Fibroblast of lung (primary cell): ENCODE results near the gene C3orf20.

Experiments used
- CTCF ChIP-seq, 2 donors: IDR thresholded peaks in 1 of 2; conservative IDR thresholded peaks in 1 of 2; 1 replicate in 1 of 2; 2 replicates in 1 of 2; pipeline ENCODE4 v1.5.1; 2011 to 2012; ENCODE audit warnings: low read length in 2 of 2, control low read depth in 1 of 2, inconsistent platforms in 1 of 2, low read depth in 1 of 2, mild to moderate bottlenecking in 1 of 2
- EZH2 ChIP-seq: IDR thresholded peaks from 2 replicates; pipeline ENCODE4 v1.5.1; 2012; ENCODE audit warnings: low read length, control low read depth, mild to moderate bottlenecking; ENCODE audit errors: missing control alignments

- TF ChIP-seq CTCF (conservative IDR thresholded peaks at IDR 0.05 in 1 of 2, IDR thresholded peaks at IDR 0.05 in 1 of 2; ENCODE audit: low read depth in 1 of 2, low read length in 2 of 2) (no peak), EZH2 (no peak)
Observed at GRCh38 chr3:14757153-14757700, 82.3 kb downstream of the C3orf20 start.
